Activated effector memory CD4-positive, alpha-beta T cell treated with Interleukin-2 at 50 U/mL for 16 hours (primary cell): Measurements from ENCODE around the gene METTL16.
A peak's percentile ranks its signal among the peaks of the same experiment; 100 is the strongest.
"Not testable (repeated sequence)": the region's sequence is repeated elsewhere in the genome, so short reads cannot be mapped to it uniquely, and the experiment has no call there.

Experiments used
- DNase-seq: peaks from one replicate; pipeline ENCODE4 v3.0.0-alpha.2; 2020

Gene METTL16

GRCh38 chr17:2449486-2449885, 62.2 kb downstream of the METTL16 start:
- no peak for DNase-seq

GRCh38 chr17:2447479-2447878, 64.2 kb downstream of the METTL16 start:
- not testable (repeated sequence) for DNase-seq

GRCh38 chr17:2445638-2446037, 66.0 kb downstream of the METTL16 start:
- no peak for DNase-seq

GRCh38 chr17:2444382-2444781, 67.3 kb downstream of the METTL16 start:
- DNase-seq: no peak

- no peak for DNase-seq
Measured at GRCh38 chr17:2442166-2442565, 69.5 kb downstream of the METTL16 start.

GRCh38 chr17:2440930-2441329, 70.8 kb downstream of the METTL16 start:
- no peak for DNase-seq

GRCh38 chr17:2439997-2440396, 71.7 kb downstream of the METTL16 start:
- DNase-seq: not testable (repeated sequence)

- DNase-seq: no peak
Measured at GRCh38 chr17:2438823-2439222, 72.9 kb downstream of the METTL16 start.

GRCh38 chr17:2436316-2436905, 75.3 kb downstream of the METTL16 start:
- no peak for DNase-seq

GRCh38 chr17:2435862-2436261, 75.8 kb downstream of the METTL16 start:
- DNase-seq: no peak

- DNase-seq: no peak
Measured at GRCh38 chr17:2435181-2435741, 76.4 kb downstream of the METTL16 start.

- DNase-seq: no peak
Measured at GRCh38 chr17:2433696-2434095, 78.0 kb downstream of the METTL16 start.

GRCh38 chr17:2427910-2428309, 83.8 kb downstream of the METTL16 start:
- no peak for DNase-seq

GRCh38 chr17:2427215-2427614, 84.5 kb downstream of the METTL16 start:
- DNase-seq: no peak

- no peak for DNase-seq
Measured at GRCh38 chr17:2423271-2423670, 88.4 kb downstream of the METTL16 start.

- no peak for DNase-seq
Measured at GRCh38 chr17:2421315-2422147, 90.2 kb downstream of the METTL16 start.

- DNase-seq: no peak
Measured at GRCh38 chr17:2420176-2420575, 91.5 kb downstream of the METTL16 start.

GRCh38 chr17:2419486-2419885, 92.2 kb downstream of the METTL16 start:
- DNase-seq: no peak

- DNase-seq: no peak
Measured at GRCh38 chr17:2418572-2418971, 93.1 kb downstream of the METTL16 start.

- peak; percentile 76 for DNase-seq
Measured at GRCh38 chr17:2416010-2416734, 95.5 kb downstream of the METTL16 start.

- no peak for DNase-seq
Measured at GRCh38 chr17:2415081-2415480, 96.6 kb downstream of the METTL16 start.

- no peak for DNase-seq
Measured at GRCh38 chr17:2414446-2415064, 97.1 kb downstream of the METTL16 start.

- DNase-seq: no peak
Measured at GRCh38 chr17:2412561-2413021, 99.1 kb downstream of the METTL16 start.
